ENCODE measurements around the gene BPIFA2. TPM values are rescaled to one million over a fixed set of nuclear protein-coding genes. Genes with fewer than 3 reads are reported as not detected.

Gene BPIFA2
- total and polyA plus RNA-seq, 10 of the 15 experiments (the other 5 are each of a cell fraction or from before 2014, with no cell fraction given), result not detected

DNA sequence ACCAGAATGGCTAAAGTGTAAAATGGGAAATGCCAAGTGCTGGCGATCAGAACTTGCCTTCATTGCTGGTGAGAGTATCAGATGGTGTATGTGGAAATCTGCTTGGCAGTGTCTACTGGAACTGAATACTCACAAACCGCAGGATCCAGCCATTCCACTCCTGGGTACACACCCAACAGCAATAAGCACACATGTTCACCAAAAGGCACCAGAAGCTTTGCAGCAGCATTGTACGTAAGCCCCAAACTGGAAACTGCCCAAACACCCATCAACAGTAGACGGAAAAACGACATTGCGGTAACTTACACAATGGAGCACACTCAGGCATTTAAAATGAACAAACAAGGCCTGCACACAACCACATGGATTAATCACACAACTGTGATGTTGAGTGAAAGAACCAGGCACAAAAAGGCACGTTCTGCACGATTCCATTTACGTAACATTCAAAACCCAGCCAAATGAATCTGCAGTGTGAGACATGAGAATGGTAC is 37.3 kb upstream of the BPIFA2 start (continued):
- no peak for TF ChIP-seq RUNX3 (IDR thresholded peaks at IDR 0.05; ENCODE audit: low read length)
- TF ChIP-seq BMI1 (IDR thresholded peaks at IDR 0.05; ENCODE audit: borderline replicate concordance), result no peak
- no peak for TF ChIP-seq NR2C2 (IDR thresholded peaks at IDR 0.05; ENCODE audit: borderline replicate concordance, control insufficient read depth, insufficient read length, low read depth)

DNA sequence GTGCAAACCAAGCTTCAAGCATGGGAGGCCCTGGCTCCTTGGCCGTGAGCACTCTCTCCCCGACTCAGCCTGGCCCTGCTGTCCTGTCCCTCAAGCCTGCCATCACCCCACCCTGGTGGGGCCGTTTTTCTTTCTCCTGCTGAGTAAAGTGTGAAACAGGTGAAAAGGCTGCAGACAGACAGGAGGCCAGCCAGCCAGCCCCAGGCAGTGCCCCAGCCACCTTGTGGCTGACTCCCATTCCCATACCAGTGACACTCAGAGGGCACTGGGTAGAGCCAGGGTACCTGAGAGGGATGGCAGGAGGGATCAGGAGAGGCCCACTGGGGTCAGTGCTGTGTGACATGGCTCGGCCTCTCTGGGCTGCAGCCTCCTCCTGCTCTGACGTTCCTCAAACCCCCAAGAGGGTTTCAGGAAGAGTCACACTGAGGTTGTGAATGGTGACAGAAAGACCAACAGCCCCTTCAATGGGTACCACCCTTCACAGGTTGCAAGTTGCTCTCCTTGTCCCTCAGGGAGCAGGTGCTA is 35.9 kb upstream of the BPIFA2 start:
- FAIRE-seq, result no peak
- no peak overlapping the region for H3K9ac ChIP-seq (ENCODE audit: control insufficient read depth, insufficient read depth, low read length)
- intact Hi-C loops (cut with micrococcal nuclease; ENCODE audit: unreplicated experiment) (no loop called here), in situ Hi-C loops (cut with MboI) (no loop called here)
- ChIA-PET POLR2A (no interaction called here), RAD21 (ENCODE audit: unreplicated experiment) (no interaction called here), CTCF (no interaction called here), SMC1A (ENCODE audit: uncharacterized antibody, unreplicated experiment) (no interaction called here)
- no peaks in the 10 kb centered on the region for H3K79me2 ChIP-seq (ENCODE audit: control insufficient read depth, insufficient read depth, low read length)
- DNase-seq (ENCODE audit: low read depth, low spot score), result no peak
- H3K36me3 ChIP-seq (ENCODE audit: control insufficient read depth in 2 of 2, insufficient read depth in 2 of 2, low read length in 1 of 2), result no peaks in the 10 kb centered on the region
- H3K4me2 ChIP-seq (ENCODE audit: control insufficient read depth, insufficient read depth), result no peak overlapping the region
- ATAC-seq, result no peak
- no peak overlapping the region for H3K4me3 ChIP-seq
- no peaks in the 10 kb centered on the region for H3K4me1 ChIP-seq (ENCODE audit: control insufficient read depth, insufficient read depth, low read length)
- TF ChIP-seq RAD21 (IDR thresholded peaks at IDR 0.05; ENCODE audit: insufficient read depth, low read depth, low read length) (no peak), CEBPB (IDR thresholded peaks at IDR 0.05; ENCODE audit: borderline replicate concordance in 1 of 2, low read depth in 2 of 2, low read length in 2 of 2) (no peak), EGR1 (IDR thresholded peaks at IDR 0.05; ENCODE audit: borderline replicate concordance in 1 of 2, low read depth in 2 of 2, low read length in 2 of 2) (no peak), RB1 (IDR thresholded peaks at IDR 0.05; ENCODE audit: borderline replicate concordance) (no peak), SMC3 (IDR thresholded peaks at IDR 0.05; ENCODE audit: borderline replicate concordance, low read length) (no peak), ZNF622 (IDR thresholded peaks at IDR 0.05) (no peak), HDAC2 (IDR thresholded peaks at IDR 0.05) (no peak), TCF12 (IDR thresholded peaks at IDR 0.05; ENCODE audit: low read depth, low read length) (no peak)
- 16% methylated on average over 5 of the region's 5 CpGs for WGBS (ENCODE audit: insufficient coverage, insufficient replicate concordance, low lambda C conversion rate, missing lambda C conversion rate)
- no peak overlapping the region for H3K27ac ChIP-seq (ENCODE audit: control insufficient read depth, insufficient read depth)
- peaks cover 0 to 3% of the 10 kb centered on the region in 2 experiments; a peak in 3 of 4 replicates for H3K27me3 ChIP-seq (replicated peaks in 1 of 2; ENCODE audit: control insufficient read depth in 2 of 2, insufficient read depth in 2 of 2, low read length in 1 of 2)
- H4K20me1 ChIP-seq (ENCODE audit: control insufficient read depth, insufficient read depth), result no peaks in the 10 kb centered on the region
- no peaks in the 10 kb centered on the region for H3K9me3 ChIP-seq (replicated peaks; ENCODE audit: control insufficient read depth, insufficient read depth, low read length)
- no peak overlapping the region for H2AFZ ChIP-seq (ENCODE audit: control insufficient read depth, low read depth, low read length)
- BruUV-seq (replicated peaks), result no TSS peak
